Nephron (organoid): ENCODE measurements around the gene CEACAM1.

Source experiments
- H3K27ac Mint-ChIP-seq, 3 experiments: 2 replicates each; pipeline ENCODE4 v1.8.0; 2020; ENCODE audit warnings: mixed read lengths in 3 of 3, mild to moderate bottlenecking in 2 of 3, moderate library complexity in 1 of 3
- H3K27me3 Mint-ChIP-seq: 2 replicates; pipeline ENCODE4 v1.8.0; 2021; ENCODE audit warnings: low read depth, mild to moderate bottlenecking, moderate library complexity, mixed read lengths
- H3K36me3 Mint-ChIP-seq: 2 replicates; pipeline ENCODE4 v1.8.0; 2020; ENCODE audit warnings: low read depth, mixed read lengths
- H3K4me1 Mint-ChIP-seq: 2 replicates; pipeline ENCODE4 v1.8.0; 2020; ENCODE audit warnings: mixed read lengths
- H3K4me3 Mint-ChIP-seq, 3 experiments: 2 replicates each; pipeline ENCODE4 v1.8.0; 2020; ENCODE audit warnings: mild to moderate bottlenecking in 3 of 3, mixed read lengths in 3 of 3, moderate library complexity in 2 of 3
- H3K9me3 Mint-ChIP-seq: 2 replicates; pipeline ENCODE4 v1.8.0; 2020; ENCODE audit warnings: mixed read lengths
- CTCF ChIP-seq, 3 experiments: fragments of 200-600 bp; sonication (generic); IDR thresholded peaks; one replicate each; pipeline ENCODE4 v1.5.0; 2021; ENCODE audit warnings: antibody characterized with exemption in 3 of 3; ENCODE audit not compliant: unreplicated experiment in 3 of 3

The CEACAM1 gene

GRCh38 chr19:42568006-42568405 is 39.7 kb upstream of the CEACAM1 start:
- Mint-ChIP-seq H3K27ac (no peak overlapping the region), H3K36me3 (no peaks in the 10 kb centered on the region), H3K9me3 (no peaks in the 10 kb centered on the region), H3K4me1 (peaks cover 17% of the 10 kb centered on the region), H3K4me3 (no peak overlapping the region), H3K27me3 (peaks cover 24% of the 10 kb centered on the region)
- no peak for TF ChIP-seq CTCF (IDR thresholded peaks at IDR 0.05; ENCODE audit: unreplicated experiment in 3 of 3)

GRCh38 chr19:42567567-42567966 is 39.3 kb upstream of the CEACAM1 start:
- no peak for TF ChIP-seq CTCF (IDR thresholded peaks at IDR 0.05; ENCODE audit: unreplicated experiment in 3 of 3)
- no peak overlapping the region for H3K4me3 Mint-ChIP-seq
- no peaks in the 10 kb centered on the region for H3K36me3 Mint-ChIP-seq
- H3K27ac Mint-ChIP-seq, result no peak overlapping the region
- H3K9me3 Mint-ChIP-seq, result no peaks in the 10 kb centered on the region
- H3K4me1 Mint-ChIP-seq, result peaks cover 17% of the 10 kb centered on the region
- H3K27me3 Mint-ChIP-seq, result peaks cover 24% of the 10 kb centered on the region

- no peaks in the 10 kb centered on the region for H3K36me3 Mint-ChIP-seq
- peak; percentile 56 to 65 (median 57) for TF ChIP-seq CTCF (IDR thresholded peaks at IDR 0.05; ENCODE audit: unreplicated experiment in 3 of 3)
- H3K4me3 Mint-ChIP-seq, result no peak overlapping the region
Measured at GRCh38 chr19:42563352-42564210, 35.3 kb upstream of the CEACAM1 start.

GRCh38 chr19:42561512-42561911 is 33.2 kb upstream of the CEACAM1 start:
- peaks cover 24% of the 10 kb centered on the region for H3K27me3 Mint-ChIP-seq
- H3K9me3 Mint-ChIP-seq, result no peaks in the 10 kb centered on the region
- no peak overlapping the region for H3K4me3 Mint-ChIP-seq
- H3K27ac Mint-ChIP-seq, result no peak overlapping the region
- peaks cover 17% of the 10 kb centered on the region for H3K4me1 Mint-ChIP-seq
- no peak for TF ChIP-seq CTCF (IDR thresholded peaks at IDR 0.05; ENCODE audit: unreplicated experiment in 3 of 3)
- no peaks in the 10 kb centered on the region for H3K36me3 Mint-ChIP-seq

More at GRCh38 chr19:42563352-42564210, 35.3 kb upstream of the CEACAM1 start:
- Mint-ChIP-seq H3K4me1 (peaks cover 17% of the 10 kb centered on the region), H3K27me3 (peaks cover 24% of the 10 kb centered on the region), H3K27ac (no peak overlapping the region), H3K9me3 (no peaks in the 10 kb centered on the region)

GRCh38 chr19:42560731-42561130 is 32.5 kb upstream of the CEACAM1 start:
- Mint-ChIP-seq H3K36me3 (no peaks in the 10 kb centered on the region), H3K27me3 (peaks cover 24% of the 10 kb centered on the region), H3K4me3 (no peak overlapping the region), H3K9me3 (no peaks in the 10 kb centered on the region), H3K27ac (no peak overlapping the region), H3K4me1 (peaks cover 17% of the 10 kb centered on the region)
- no peak for TF ChIP-seq CTCF (IDR thresholded peaks at IDR 0.05; ENCODE audit: unreplicated experiment in 3 of 3)
